ENCODE results near the gene GFM1.

GFM1 gene
- long read RNA-seq, donor 1, transcript GFM1-210 (18 exons, 3,721 nt) = major isoform, 6 of 6 reads
- long read RNA-seq, donor 1, partial matches to known transcripts = 0 of 6 reads
- long read RNA-seq, donor 1, other reads (novel, unspliced or antisense) = 0 of 6 reads
- long read RNA-seq, donor 2, partial matches to known transcripts = 39 of 71 reads
- long read RNA-seq, donor 2, other reads (novel, unspliced or antisense) = 28 of 71 reads
- long read RNA-seq, donor 3, partial matches to known transcripts = 7 of 27 reads
- long read RNA-seq, donor 3, other reads (novel, unspliced or antisense) = 17 of 27 reads
- long read RNA-seq, donor 4, transcript GFM1-210 (18 exons, 3,721 nt) = major isoform, 11 of 55 reads
- long read RNA-seq, donor 4, partial matches to known transcripts = 5 of 55 reads
- long read RNA-seq, donor 4, other reads (novel, unspliced or antisense) = 39 of 55 reads
- long read RNA-seq, donor 5, partial matches to known transcripts = 21 of 60 reads
- long read RNA-seq, donor 5, other reads (novel, unspliced or antisense) = 34 of 60 reads
- long read RNA-seq, donor 6, transcript GFM1-210 (18 exons, 3,721 nt) = major isoform, 7 of 32 reads
- long read RNA-seq, donor 6, partial matches to known transcripts = 0 of 32 reads
- long read RNA-seq, donor 6, other reads (novel, unspliced or antisense) = 24 of 32 reads
- long read RNA-seq, donor 7, transcript GFM1-210 (18 exons, 3,721 nt) = major isoform, 10 of 106 reads
- long read RNA-seq, donor 7, partial matches to known transcripts = 19 of 106 reads
- long read RNA-seq, donor 7, other reads (novel, unspliced or antisense) = 77 of 106 reads
- long read RNA-seq, donor 8, transcript GFM1-210 (18 exons, 3,721 nt) = major isoform, 9 of 80 reads
- long read RNA-seq, donor 8, partial matches to known transcripts = 71 of 80 reads
- long read RNA-seq, donor 8, other reads (novel, unspliced or antisense) = 0 of 80 reads

DNA sequence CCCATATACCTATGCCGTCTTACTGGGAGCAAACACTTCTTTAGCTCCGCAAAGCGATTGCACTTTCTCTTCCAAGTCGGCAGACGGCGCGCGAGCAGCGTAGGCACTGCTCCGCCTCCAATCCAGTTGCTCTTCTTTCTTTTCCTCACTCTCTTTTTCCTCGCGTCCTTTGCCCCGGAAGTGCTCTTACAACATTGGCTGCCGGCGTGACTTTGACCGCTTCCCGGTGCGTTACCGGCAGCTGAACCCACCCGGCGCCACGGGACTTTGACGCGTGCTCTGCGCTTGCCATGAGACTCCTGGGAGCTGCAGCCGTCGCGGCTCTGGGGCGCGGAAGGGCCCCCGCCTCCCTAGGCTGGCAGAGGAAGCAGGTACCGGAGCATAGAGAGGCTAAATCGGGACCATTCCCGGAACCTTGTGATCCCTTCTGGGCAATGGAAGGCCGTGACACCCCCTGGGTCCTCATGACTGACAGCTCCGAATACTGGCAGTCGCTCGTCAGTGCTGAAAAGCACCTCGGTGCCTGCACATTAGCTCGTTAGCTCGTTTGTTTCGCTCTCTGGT is at the start of gene GFM1:
TSS of gene GFM1 (plus strand) at position 183 of the 564 bp plus-strand sequence. CDS start at position 291, 108 bp downstream.
- DNase-seq = peak; percentile 86

- no peak for DNase-seq
Observed at GRCh38 chr3:158600787-158601186, 43.5 kb upstream of the GFM1 start.

DNA sequence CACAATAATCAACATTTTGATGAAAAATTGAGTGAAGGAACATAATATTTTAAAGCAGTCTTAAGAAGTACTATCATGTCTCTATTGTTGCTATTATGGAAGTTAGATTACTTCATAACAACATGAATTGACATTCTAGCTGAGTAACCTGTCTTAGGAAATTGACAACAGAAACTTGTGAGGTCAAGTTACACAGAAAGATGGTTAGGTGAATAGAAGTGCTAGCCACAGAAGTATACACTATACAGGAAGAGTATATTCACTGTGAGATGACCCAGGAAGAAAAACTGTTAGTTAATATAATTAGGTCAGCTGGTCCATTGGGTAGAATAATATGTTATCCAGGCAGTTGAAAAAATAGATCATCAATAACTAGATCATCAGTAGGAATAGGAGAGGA is 42.1 kb upstream of the GFM1 start:
- DNase-seq = no peak

- no peak for DNase-seq
Observed at GRCh38 chr3:158617982-158618875, 26.1 kb upstream of the GFM1 start.

GRCh38 chr3:158625881-158626280 is 18.4 kb upstream of the GFM1 start:
- DNase-seq = no peak

GRCh38 chr3:158631981-158632380 is 12.3 kb upstream of the GFM1 start:
- DNase-seq = no peak

- no peak for DNase-seq
Observed at GRCh38 chr3:158640646-158641045, 3.7 kb upstream of the GFM1 start.

DNA sequence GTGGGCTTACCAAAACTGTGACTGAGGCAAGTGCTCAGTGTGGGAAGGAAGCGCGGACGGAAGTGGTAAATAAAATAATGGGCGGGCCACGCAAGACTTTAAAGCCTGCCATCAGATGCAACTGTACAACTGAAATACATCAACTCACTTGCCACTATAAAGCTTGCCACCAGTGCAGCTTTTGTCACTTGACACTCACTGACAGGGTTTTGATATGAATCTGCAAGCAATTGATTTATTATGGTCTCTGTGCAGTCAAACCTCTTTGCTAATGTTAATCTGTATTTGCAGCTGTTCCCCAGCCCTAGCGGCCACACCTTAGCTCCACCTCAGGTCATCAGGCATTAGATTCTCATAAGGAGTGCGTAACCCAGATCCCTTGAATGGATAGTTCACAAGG is 2.3 kb upstream of the GFM1 start:
- DNase-seq = no peak

DNA sequence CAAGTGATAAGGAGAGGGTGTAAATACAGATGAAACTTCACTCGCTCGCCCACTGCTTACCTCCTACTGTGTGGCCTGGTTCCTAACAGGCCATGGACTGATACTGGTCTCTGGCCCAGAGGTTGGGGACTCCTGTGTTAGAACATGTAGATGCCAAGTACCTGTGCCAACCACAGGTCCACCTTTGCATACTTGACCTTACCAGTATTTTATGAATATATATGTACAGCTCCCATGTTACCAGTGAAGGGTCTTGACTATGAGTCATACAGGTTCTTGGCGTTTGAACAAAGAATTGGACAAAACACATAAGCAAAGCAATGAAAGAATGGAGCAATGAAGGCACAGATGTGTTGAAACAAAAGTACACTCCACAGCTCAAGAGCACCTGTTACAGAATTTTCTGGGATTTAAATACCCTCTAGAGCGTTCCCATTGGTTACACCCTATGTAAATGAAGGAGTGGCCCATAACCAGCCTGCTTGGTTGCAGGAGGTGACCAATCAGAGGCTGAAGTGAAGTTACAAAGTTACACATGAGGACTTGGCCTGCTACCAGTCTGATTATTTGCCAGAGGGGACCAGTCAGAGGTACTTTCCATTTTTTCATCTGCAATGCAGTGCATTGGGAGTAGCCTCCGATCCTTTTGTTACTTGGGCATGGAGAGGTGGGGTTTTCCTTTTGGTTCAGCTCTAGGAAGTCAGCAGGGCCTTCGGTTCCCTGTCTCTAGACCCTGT is 1.7 kb upstream of the GFM1 start:
- no peak for DNase-seq

DNA sequence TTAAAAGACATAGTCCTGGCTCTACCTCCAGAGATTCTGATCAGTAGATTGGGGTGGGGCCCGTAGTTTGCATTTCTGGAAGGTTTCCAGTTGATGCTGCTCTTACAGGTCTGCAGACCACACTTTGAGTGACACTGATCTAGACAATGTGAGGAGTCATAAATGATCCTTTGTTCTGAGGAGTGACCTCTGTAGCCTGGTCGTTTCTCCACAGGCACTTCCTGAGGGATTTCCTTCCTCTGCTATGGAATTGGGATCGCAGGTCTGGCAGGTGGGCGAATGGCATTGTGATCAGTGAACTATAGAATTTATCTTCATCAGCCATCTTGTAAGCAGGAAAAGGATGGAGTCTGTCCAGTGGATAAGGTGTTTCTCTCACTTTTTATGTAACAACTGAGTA is 5.5 kb downstream of the GFM1 start:
- no peak for DNase-seq

GRCh38 chr3:158651192-158651591 is 6.9 kb downstream of the GFM1 start:
- no peak for DNase-seq

- no peak for DNase-seq
Observed at GRCh38 chr3:158652463-158652862, 8.1 kb downstream of the GFM1 start.

- DNase-seq = no peak
Observed at GRCh38 chr3:158658889-158659288, 14.6 kb downstream of the GFM1 start.

- DNase-seq = no peak
Observed at GRCh38 chr3:158659454-158660237, 15.3 kb downstream of the GFM1 start.

GRCh38 chr3:158660711-158661110 is 16.4 kb downstream of the GFM1 start:
- no peak for DNase-seq

- no peak for DNase-seq
Observed at GRCh38 chr3:158663246-158663645, 18.9 kb downstream of the GFM1 start.

DNA sequence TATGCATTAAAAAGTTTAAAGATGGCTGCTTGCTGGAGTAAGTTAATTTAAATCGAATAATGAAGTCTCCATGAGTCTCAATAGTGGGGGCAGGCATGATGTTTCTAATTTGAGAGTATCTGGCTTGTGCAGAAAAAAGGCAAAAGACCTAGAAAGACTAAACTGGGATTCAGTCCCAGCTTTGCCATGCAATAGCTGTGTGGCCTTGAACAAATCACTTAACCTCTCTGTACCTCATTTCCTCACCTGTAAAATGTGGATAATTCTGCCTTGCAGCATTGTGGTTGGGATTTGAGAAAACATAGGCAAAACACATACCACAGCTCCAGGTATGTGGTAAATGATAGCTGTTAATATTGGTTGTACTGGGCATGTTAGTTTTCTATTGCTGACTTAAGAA is 19.5 kb downstream of the GFM1 start:
- DNase-seq = no peak

GRCh38 chr3:158666416-158666815 is 22.1 kb downstream of the GFM1 start:
- DNase-seq = no peak

DNA sequence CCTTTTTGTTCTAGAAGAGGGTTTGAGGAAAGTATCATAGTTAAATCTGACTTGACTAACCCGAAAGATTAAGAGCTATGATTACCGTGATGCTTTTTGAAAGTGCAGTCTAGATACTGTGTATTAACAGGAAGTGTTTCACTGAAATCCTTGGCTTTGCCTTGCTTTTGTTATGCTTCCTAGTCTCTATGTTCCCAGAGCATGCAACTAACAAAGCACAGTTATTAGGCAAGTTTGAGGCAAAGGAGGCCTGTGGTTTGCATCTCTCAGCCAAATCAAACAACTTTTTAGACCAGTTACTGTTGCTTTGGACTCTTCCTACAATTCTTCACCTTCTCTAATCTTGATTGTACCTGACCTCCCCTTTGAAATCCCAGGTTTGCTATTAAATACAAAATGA is 24.2 kb downstream of the GFM1 start:
- no peak for DNase-seq

- DNase-seq = no peak
Observed at GRCh38 chr3:158671821-158672214, 27.5 kb downstream of the GFM1 start.

Measured in right kidney (tissue), 9 donors.